Endothelial cell of umbilical vein (primary cell): ENCODE measurements around the gene PAFAH2. TPM values are rescaled to one million over a fixed set of nuclear protein-coding genes. Genes with fewer than 3 reads are reported as not detected.

Experiments
- BruUV-seq: library from RNA; stranded (reverse); fragments of 400-500 nt; replicated peaks from 2 replicates; lab custom pipeline; 2021; lab: Mats Ljungman, UMichigan
- CTCF ChIA-PET: fragments of 300-600, 350-600 bp; sonication (Branson Sonifier 250); formaldehyde crosslinking; loops from one replicate; lab custom pipeline; 2021; ENCODE audit warnings: antibody characterized with exemption, inconsistent platforms; lab: Charles Lee
- POLR2A ChIA-PET: fragments of 300-600, 350-600 bp; sonication (Branson Sonifier 250); formaldehyde crosslinking; loops from one replicate; lab custom pipeline; 2021; ENCODE audit warnings: antibody characterized with exemption, inconsistent platforms; lab: Charles Lee
- DNase-seq: peaks from one replicate; pipeline ENCODE4 v3.0.0-alpha.2; 2011; ENCODE audit warnings: low read depth, low spot score
- FAIRE-seq: peaks from 2 replicates; lab custom pipeline; 2011; peaks lifted over from hg19 to GRCh38; lab: Jason Lieb, UNC
- H2AFZ ChIP-seq: 2 replicates; pipeline ENCODE4 v1.6.0; 2012; ENCODE audit warnings: low read depth, low read length, control low read depth, inconsistent platforms
- H3K27ac ChIP-seq: 2 replicates; pipeline ENCODE4 v1.5.1; 2011; ENCODE audit warnings: low read depth, mild to moderate bottlenecking, control low read depth, low read length, moderate library complexity; ENCODE audit not compliant: insufficient read depth
- H3K27me3 ChIP-seq, 2 experiments: 2 replicates each; pipeline versions ENCODE4 v1.6.0 to v1.6.1; 2011; ENCODE audit warnings: low read length in 2 of 2, mixed read lengths in 1 of 2; ENCODE audit not compliant: control insufficient read depth in 2 of 2, insufficient read depth in 2 of 2
- H3K36me3 ChIP-seq, 2 experiments: 2 replicates in 1 of 2; 3 replicates in 1 of 2; pipeline ENCODE4 v1.5.1; 2011; ENCODE audit warnings: low read length in 2 of 2, mild to moderate bottlenecking in 1 of 2, moderate library complexity in 1 of 2; ENCODE audit not compliant: control insufficient read depth in 2 of 2, insufficient read depth in 2 of 2; ENCODE audit errors: extremely low read depth in 1 of 2
- H3K4me1 ChIP-seq: 3 replicates; pipeline ENCODE4 v1.5.1; 2011; ENCODE audit warnings: mild to moderate bottlenecking, low read length; ENCODE audit not compliant: control insufficient read depth, insufficient read depth; ENCODE audit errors: extremely low read depth
- H3K4me2 ChIP-seq: 2 replicates; pipeline ENCODE4 v1.6.1; 2011; ENCODE audit warnings: low read length, control low read depth, mixed read lengths; ENCODE audit not compliant: insufficient read depth
- H3K4me3 ChIP-seq, 3 experiments: fragments of 200-600 bp in 1 of 3; sonication (generic), shearing (Covaris generic) in 1 of 3; replicated peaks in 1 of 3; 2 replicates each; pipeline ENCODE4 v1.5.1; 2011 to 2016; ENCODE audit warnings: control low read depth in 3 of 3, low read length in 3 of 3, mild to moderate bottlenecking in 2 of 3, inconsistent platforms in 1 of 3, low read depth in 1 of 3, moderate library complexity in 1 of 3; ENCODE audit not compliant: insufficient read depth in 1 of 3
- H3K79me2 ChIP-seq: 2 replicates; pipeline ENCODE4 v1.6.0; 2012; ENCODE audit warnings: low read length, inconsistent platforms; ENCODE audit not compliant: control insufficient read depth, insufficient read depth
- H3K9ac ChIP-seq: replicated peaks from 2 replicates; pipeline ENCODE3; 2011; ENCODE audit warnings: low read length, control low read depth; ENCODE audit not compliant: insufficient read depth; ENCODE audit errors: extremely low read depth
- H3K9me1 ChIP-seq: replicated peaks from 3 replicates; pipeline ENCODE4 v1.6.0; 2011; ENCODE audit warnings: mild to moderate bottlenecking, low read length; ENCODE audit not compliant: control insufficient read depth, insufficient read depth; ENCODE audit errors: extremely low read depth
- H3K9me3 ChIP-seq: replicated peaks from 2 replicates; pipeline ENCODE4 v1.5.1; 2012; ENCODE audit warnings: low read length, inconsistent platforms; ENCODE audit not compliant: control insufficient read depth, insufficient read depth
- H4K20me1 ChIP-seq: replicated peaks from 2 replicates; pipeline ENCODE3; 2011; ENCODE audit warnings: mild to moderate bottlenecking, low read length; ENCODE audit not compliant: control insufficient read depth, insufficient read depth; ENCODE audit errors: extremely low read depth
- EZH2 ChIP-seq: IDR thresholded peaks from 2 replicates; pipeline ENCODE4 v1.6.1; 2012; ENCODE audit warnings: borderline replicate concordance, low read depth, mild to moderate bottlenecking, moderate library complexity, low read length, inconsistent platforms; ENCODE audit not compliant: severe bottlenecking
- FOS ChIP-seq: IDR thresholded peaks from 2 replicates; pipeline ENCODE4 v1.6.1; 2011; ENCODE audit warnings: mild to moderate bottlenecking, low read length, moderate library complexity, borderline replicate concordance; ENCODE audit not compliant: insufficient read depth
- GATA2 ChIP-seq: IDR thresholded peaks from 2 replicates; pipeline ENCODE4 v1.7.0; 2011; ENCODE audit warnings: low read depth, mild to moderate bottlenecking, moderate library complexity, mixed read lengths, low read length; ENCODE audit not compliant: insufficient read length, insufficient read depth
- JUN ChIP-seq: IDR thresholded peaks from 2 replicates; pipeline ENCODE4 v1.6.1; 2011; ENCODE audit warnings: borderline replicate concordance, low read depth; ENCODE audit not compliant: insufficient read length, insufficient read depth
- MYC ChIP-seq: IDR thresholded peaks from one replicate; pipeline ENCODE4 v1.6.1; 2011; ENCODE audit warnings: mild to moderate bottlenecking, low read depth, low read length
- POLR2A ChIP-seq: IDR thresholded peaks from 2 replicates; pipeline ENCODE4 v1.6.1; 2012; ENCODE audit warnings: low read depth, mild to moderate bottlenecking, control low read depth, low read length
- POLR2AphosphoS5 ChIP-seq: IDR thresholded peaks from 2 replicates; pipeline ENCODE4 v1.6.1; 2012; ENCODE audit warnings: low read depth, mild to moderate bottlenecking, control low read depth, low read length, moderate library complexity; ENCODE audit not compliant: insufficient read depth
- dilution Hi-C: fragments of 300-500 bp; cut with MboI; formaldehyde crosslinking; loops from one replicate; pipeline ENCODE4 v1.15.0; 2019; ENCODE audit warnings: low sequenced_read_pairs; ENCODE audit not compliant: extremely low pct_ligation_motif_present
- intact Hi-C: fragments of 100-400 bp; cut with micrococcal nuclease; formaldehyde crosslinking; loops from one replicate; pipeline ENCODE4 v1.10.0; 2022
- polyA plus RNA-seq, 4 experiments: library from polyadenylated mRNA; depleted of rRNA in 3 of 4; stranded (reverse) in 3 of 4; unstranded in 1 of 4; fragments of >200 nt; gene quantifications; 2 replicates each; pipeline versions ENCODE4 v1.2.1 to v1.2.3, GENCODE V29; 2011 to 2012; ENCODE audit warnings: missing spikeins in 1 of 4
- total RNA-seq: library from RNA; stranded (reverse); gene quantifications from 2 replicates; pipeline ENCODE4 v1.2.3, GENCODE V29; 2021
- TF ChIP-seq, protein P1 (sequence below), 2 donors: IDR thresholded peaks; 1 replicate in 1 of 2; 2 replicates in 1 of 2; pipeline ENCODE4 v1.5.1; 2011; ENCODE audit warnings: low read length in 2 of 2, mild to moderate bottlenecking in 2 of 2, moderate library complexity in 2 of 2, control low read depth in 1 of 2, inconsistent platforms in 1 of 2, low read depth in 1 of 2; ENCODE audit not compliant: insufficient read depth in 1 of 2; ENCODE audit errors: extremely low read depth in 1 of 2
- TF ChIP-seq, protein P2 (sequence below): IDR thresholded peaks from 2 replicates; pipeline ENCODE4 v1.6.1; 2011; ENCODE audit not compliant: insufficient read depth, insufficient read length

PAFAH2 gene
- total and polyA plus RNA-seq, 2 donors (not counting 3 experiments of a cell fraction or from before 2014, with no cell fraction given), result 6.0 to 6.9 TPM

DNA sequence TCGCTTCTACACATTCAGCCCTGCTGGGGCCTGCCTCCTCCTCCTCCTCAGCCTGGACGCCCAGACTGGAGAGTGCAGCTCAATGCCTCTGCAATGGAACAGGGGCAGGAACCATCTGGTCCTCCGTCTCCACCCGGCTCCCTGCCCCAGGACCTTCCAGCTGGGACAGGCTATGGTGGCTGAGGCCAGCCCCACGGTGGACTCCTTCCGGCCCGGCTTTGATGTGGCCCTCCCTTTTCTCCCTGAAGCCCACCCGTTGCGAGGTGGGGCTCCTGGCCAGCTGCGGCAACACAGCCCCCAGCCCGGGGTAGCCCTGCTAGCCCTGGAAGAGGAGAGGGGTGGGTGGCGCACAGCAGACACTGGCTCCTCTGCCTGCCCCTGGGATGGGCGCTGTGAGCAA, 25.1 kb upstream of the PAFAH2 start:
- Histone ChIP-seq H3K9me1 (no peaks in the 10 kb centered on the region), H3K9ac (no peak overlapping the region), H2AFZ (no peak overlapping the region), H3K79me2 (no peaks in the 10 kb centered on the region), H3K4me2 (no peak overlapping the region), H4K20me1 (no peaks in the 10 kb centered on the region), H3K4me3 (no peak overlapping the region), H3K9me3 (no peaks in the 10 kb centered on the region), H3K4me1 (no peaks in the 10 kb centered on the region), H3K36me3 (no peaks in the 10 kb centered on the region), H3K27me3 (peaks cover 2 to 4% of the 10 kb centered on the region in 2 experiments), H3K27ac (no peak overlapping the region)
- ChIA-PET CTCF (interaction anchor here (2.0 to 2.9 kb wide), 2 partner anchors 12 to 128 kb away, joined by 6 to 8 read pairs; no protein-coding TSS in a partner anchor), POLR2A (no interaction called here)
- TF ChIP-seq MYC, result no peak
- TF ChIP-seq EZH2, result no peak
- DNase-seq (no peak), FAIRE-seq (no peak)
- intact Hi-C loops, result no loop called here
- BruUV-seq, result no TSS peak
- dilution Hi-C loops, result no loop called here

DNA sequence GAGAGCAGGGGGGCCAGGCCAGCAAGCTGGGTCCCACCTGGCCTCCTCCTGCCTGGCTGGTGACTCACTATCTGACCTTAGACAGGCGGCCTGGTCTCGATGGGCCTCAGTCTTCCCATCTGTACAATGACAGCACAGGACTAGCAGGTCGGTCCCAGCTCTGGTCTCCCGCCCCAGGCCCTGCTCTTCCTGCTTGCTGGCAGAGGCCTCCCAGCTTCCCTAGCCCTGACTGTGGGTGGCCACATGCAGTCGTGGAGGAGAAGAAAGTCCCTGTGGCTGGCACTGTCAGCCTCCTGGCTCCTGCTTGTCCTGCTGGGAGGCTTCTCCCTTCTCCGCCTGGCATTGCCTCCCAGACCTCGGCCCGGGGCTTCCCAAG, 24.5 kb upstream of the PAFAH2 start:
- TF ChIP-seq EZH2, result no peak
- TF ChIP-seq, protein P1, sequence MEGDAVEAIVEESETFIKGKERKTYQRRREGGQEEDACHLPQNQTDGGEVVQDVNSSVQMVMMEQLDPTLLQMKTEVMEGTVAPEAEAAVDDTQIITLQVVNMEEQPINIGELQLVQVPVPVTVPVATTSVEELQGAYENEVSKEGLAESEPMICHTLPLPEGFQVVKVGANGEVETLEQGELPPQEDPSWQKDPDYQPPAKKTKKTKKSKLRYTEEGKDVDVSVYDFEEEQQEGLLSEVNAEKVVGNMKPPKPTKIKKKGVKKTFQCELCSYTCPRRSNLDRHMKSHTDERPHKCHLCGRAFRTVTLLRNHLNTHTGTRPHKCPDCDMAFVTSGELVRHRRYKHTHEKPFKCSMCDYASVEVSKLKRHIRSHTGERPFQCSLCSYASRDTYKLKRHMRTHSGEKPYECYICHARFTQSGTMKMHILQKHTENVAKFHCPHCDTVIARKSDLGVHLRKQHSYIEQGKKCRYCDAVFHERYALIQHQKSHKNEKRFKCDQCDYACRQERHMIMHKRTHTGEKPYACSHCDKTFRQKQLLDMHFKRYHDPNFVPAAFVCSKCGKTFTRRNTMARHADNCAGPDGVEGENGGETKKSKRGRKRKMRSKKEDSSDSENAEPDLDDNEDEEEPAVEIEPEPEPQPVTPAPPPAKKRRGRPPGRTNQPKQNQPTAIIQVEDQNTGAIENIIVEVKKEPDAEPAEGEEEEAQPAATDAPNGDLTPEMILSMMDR (IDR thresholded peaks at IDR 0.05; ENCODE audit: extremely low read depth in 1 of 2, insufficient read depth in 1 of 2, low read depth in 1 of 2, low read length in 2 of 2), result no peak
- TF ChIP-seq, protein P2, sequence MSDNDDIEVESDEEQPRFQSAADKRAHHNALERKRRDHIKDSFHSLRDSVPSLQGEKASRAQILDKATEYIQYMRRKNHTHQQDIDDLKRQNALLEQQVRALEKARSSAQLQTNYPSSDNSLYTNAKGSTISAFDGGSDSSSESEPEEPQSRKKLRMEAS, result no peak
- no peak for TF ChIP-seq POLR2AphosphoS5
- TF ChIP-seq GATA2, result no peak
- no peak for TF ChIP-seq JUN
- no peak for TF ChIP-seq MYC
- no peak for TF ChIP-seq FOS
- TF ChIP-seq POLR2A, result no peak
- Histone ChIP-seq H4K20me1 (no peaks in the 10 kb centered on the region), H3K4me3 (no peak overlapping the region), H3K4me1 (no peaks in the 10 kb centered on the region), H3K9me1 (no peaks in the 10 kb centered on the region), H3K9me3 (no peaks in the 10 kb centered on the region), H3K79me2 (no peaks in the 10 kb centered on the region), H3K9ac (no peak overlapping the region), H2AFZ (no peak overlapping the region), H3K27ac (no peak overlapping the region), H3K36me3 (no peaks in the 10 kb centered on the region), H3K4me2 (no peak overlapping the region), H3K27me3 (peaks cover 2 to 4% of the 10 kb centered on the region in 2 experiments)
- intact Hi-C loops, result no loop called here
- DNase-seq, result no peak
- CTCF ChIA-PET, result interaction anchor here (2.0 to 2.9 kb wide), 2 partner anchors 13 to 127 kb away, joined by 6 to 8 read pairs; no protein-coding TSS in a partner anchor
- FAIRE-seq, result no peak
- no TSS peak for BruUV-seq
- dilution Hi-C loops, result no loop called here
- POLR2A ChIA-PET, result no interaction called here
